ENCODE measurements around the gene SYNPO. TPM values are rescaled to one million over a fixed set of nuclear protein-coding genes. Genes with fewer than 3 reads are reported as not detected.

SYNPO gene
- total RNA-seq, 1 donor from 2014 or later, result 40.2 TPM

DNA sequence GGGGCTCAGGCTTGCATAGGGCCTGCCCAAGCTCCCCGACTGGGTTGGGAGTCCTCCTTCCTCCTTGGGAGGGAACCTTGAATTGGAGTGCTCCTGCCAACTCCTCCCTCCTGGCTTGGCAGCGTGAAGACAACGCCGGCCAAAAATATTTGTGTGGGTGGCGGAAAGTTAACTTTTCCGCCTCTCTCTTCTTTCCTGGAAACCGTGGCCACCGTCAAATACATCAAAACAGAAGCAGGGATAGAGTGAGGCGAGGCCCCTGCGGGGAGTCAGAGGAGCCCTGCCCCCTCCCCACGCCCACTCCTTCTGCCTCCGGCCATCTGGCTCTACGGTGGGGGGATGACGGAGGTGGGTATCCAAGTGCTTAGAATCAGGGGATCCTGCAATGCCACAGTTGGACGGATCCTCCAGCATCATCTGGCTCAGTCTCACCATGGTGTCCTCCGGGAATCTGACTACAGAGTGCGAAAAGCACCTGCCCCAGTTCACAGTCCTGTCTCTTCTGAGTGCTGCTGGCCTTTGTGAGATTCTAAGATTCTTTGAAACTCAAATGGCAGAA lies 25.2 kb upstream of the SYNPO start:
- Mint-ChIP-seq H3K9me3 (ENCODE audit: unreplicated experiment) (no peaks in the 10 kb centered on the region), H3K4me1 (ENCODE audit: low read depth, unreplicated experiment) (peaks cover 12% of the 10 kb centered on the region), H3K27ac (ENCODE audit: unreplicated experiment) (peak overlapping the region; percentile 47), H3K27me3 (ENCODE audit: low read depth, unreplicated experiment) (peaks cover 60% of the 10 kb centered on the region), H3K36me3 (ENCODE audit: low read depth, unreplicated experiment) (no peaks in the 10 kb centered on the region), H3K4me3 (ENCODE audit: unreplicated experiment) (no peak overlapping the region)
- TF ChIP-seq EZH2 (IDR thresholded peaks at IDR 0.05; ENCODE audit: insufficient read depth, low read length) (no peak), CTCF (IDR thresholded peaks at IDR 0.05; ENCODE audit: insufficient read depth, low read depth, low read length) (no peak)
- H3K27ac ChIP-seq (ENCODE audit: low read depth, low read length), result peak overlapping the region; percentile 11
- no peaks in the 10 kb centered on the region for H4K20me1 ChIP-seq (ENCODE audit: insufficient read depth, low read length)
- H3K79me2 ChIP-seq (ENCODE audit: insufficient read depth, low read length), result no peaks in the 10 kb centered on the region
- no peaks in the 10 kb centered on the region for H3K9me3 ChIP-seq (ENCODE audit: insufficient read depth, low read depth, low read length)
- DNase-seq (ENCODE audit: low read depth) (peak; percentile 83), FAIRE-seq (no peak)
- no peaks in the 10 kb centered on the region for H3K36me3 ChIP-seq (ENCODE audit: insufficient read depth, low read length)
- peaks cover 3% of the 10 kb centered on the region for H3K27me3 ChIP-seq (ENCODE audit: insufficient read depth, low read length)
- H2AFZ ChIP-seq (ENCODE audit: low read depth, low read length), result no peak overlapping the region
- H3K4me2 ChIP-seq (ENCODE audit: low read length), result peak overlapping the region; percentile 65
- no peak overlapping the region for H3K4me3 ChIP-seq (ENCODE audit: insufficient read depth, low read depth, low read length)
- peaks cover 38% of the 10 kb centered on the region for H3K4me1 ChIP-seq (ENCODE audit: insufficient read depth, low read length)
- peak overlapping the region; percentile 28 for H3K9ac ChIP-seq (ENCODE audit: low read length)

DNA sequence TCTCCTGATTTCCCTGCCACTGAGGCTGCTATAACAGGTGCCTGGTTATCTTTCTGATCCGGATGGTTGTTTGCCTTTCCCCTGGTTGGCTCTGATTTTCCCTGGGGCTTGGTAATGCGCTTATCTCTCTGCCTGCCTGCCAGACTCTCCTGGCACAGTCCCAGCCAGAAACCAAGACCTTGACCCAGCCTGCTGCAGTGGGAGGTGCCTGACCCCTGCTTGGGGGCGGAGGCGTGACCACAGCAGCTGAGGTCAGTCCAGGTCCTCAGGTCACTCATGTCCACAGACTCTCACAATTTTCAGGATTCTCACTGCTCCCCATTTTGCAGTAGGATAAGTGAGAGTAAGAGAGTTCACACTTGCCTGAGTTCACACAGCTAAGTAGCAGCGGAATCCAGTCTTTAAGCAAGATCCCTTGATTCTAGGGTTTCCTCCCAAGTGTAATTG lies 24.4 kb upstream of the SYNPO start:
- Mint-ChIP-seq H3K27ac (ENCODE audit: unreplicated experiment) (no peak overlapping the region), H3K4me1 (ENCODE audit: low read depth, unreplicated experiment) (peaks cover 12% of the 10 kb centered on the region), H3K4me3 (ENCODE audit: unreplicated experiment) (no peak overlapping the region), H3K36me3 (ENCODE audit: low read depth, unreplicated experiment) (no peaks in the 10 kb centered on the region), H3K27me3 (ENCODE audit: low read depth, unreplicated experiment) (peaks cover 62% of the 10 kb centered on the region), H3K9me3 (ENCODE audit: unreplicated experiment) (no peaks in the 10 kb centered on the region)
- no peak overlapping the region for H3K4me3 ChIP-seq (ENCODE audit: insufficient read depth, low read depth, low read length)
- peak overlapping the region; percentile 11 for H3K27ac ChIP-seq (ENCODE audit: low read depth, low read length)
- H3K27me3 ChIP-seq (ENCODE audit: insufficient read depth, low read length), result peaks cover 2% of the 10 kb centered on the region
- H3K4me1 ChIP-seq (ENCODE audit: insufficient read depth, low read length), result peaks cover 38% of the 10 kb centered on the region
- H3K79me2 ChIP-seq (ENCODE audit: insufficient read depth, low read length), result no peaks in the 10 kb centered on the region
- DNase-seq (ENCODE audit: low read depth) (no peak), FAIRE-seq (no peak)
- no peak overlapping the region for H3K9ac ChIP-seq (ENCODE audit: low read length)
- no peak overlapping the region for H2AFZ ChIP-seq (ENCODE audit: low read depth, low read length)
- TF ChIP-seq EZH2 (IDR thresholded peaks at IDR 0.05; ENCODE audit: insufficient read depth, low read length) (no peak), CTCF (IDR thresholded peaks at IDR 0.05; ENCODE audit: insufficient read depth, low read depth, low read length) (no peak)
- H4K20me1 ChIP-seq (ENCODE audit: insufficient read depth, low read length), result no peaks in the 10 kb centered on the region
- no peaks in the 10 kb centered on the region for H3K36me3 ChIP-seq (ENCODE audit: insufficient read depth, low read length)
- peak overlapping the region; percentile 65 for H3K4me2 ChIP-seq (ENCODE audit: low read length)
- H3K9me3 ChIP-seq (ENCODE audit: insufficient read depth, low read depth, low read length), result no peaks in the 10 kb centered on the region

GRCh38 chr5:150616506-150616905 lies 24.0 kb upstream of the SYNPO start:
- no peaks in the 10 kb centered on the region for H3K79me2 ChIP-seq (ENCODE audit: insufficient read depth, low read length)
- H3K9me3 ChIP-seq (ENCODE audit: insufficient read depth, low read depth, low read length), result no peaks in the 10 kb centered on the region
- TF ChIP-seq CTCF (IDR thresholded peaks at IDR 0.05; ENCODE audit: insufficient read depth, low read depth, low read length), result no peak
- TF ChIP-seq EZH2 (IDR thresholded peaks at IDR 0.05; ENCODE audit: insufficient read depth, low read length), result no peak
- no peaks in the 10 kb centered on the region for H3K36me3 Mint-ChIP-seq (ENCODE audit: low read depth, unreplicated experiment)
- peaks cover 2% of the 10 kb centered on the region for H3K27me3 ChIP-seq (ENCODE audit: insufficient read depth, low read length)
- peaks cover 39% of the 10 kb centered on the region for H3K4me1 ChIP-seq (ENCODE audit: insufficient read depth, low read length)
- H4K20me1 ChIP-seq (ENCODE audit: insufficient read depth, low read length), result no peaks in the 10 kb centered on the region
- no peak for DNase-seq (ENCODE audit: low read depth)
- H3K27ac ChIP-seq (ENCODE audit: low read depth, low read length), result no peak overlapping the region
- peaks cover 57% of the 10 kb centered on the region for H3K27me3 Mint-ChIP-seq (ENCODE audit: low read depth, unreplicated experiment)
- H3K36me3 ChIP-seq (ENCODE audit: insufficient read depth, low read length), result no peaks in the 10 kb centered on the region
- no peak overlapping the region for H2AFZ ChIP-seq (ENCODE audit: low read depth, low read length)
- H3K27ac Mint-ChIP-seq (ENCODE audit: unreplicated experiment), result no peak overlapping the region
- peaks cover 12% of the 10 kb centered on the region for H3K4me1 Mint-ChIP-seq (ENCODE audit: low read depth, unreplicated experiment)
- FAIRE-seq, result no peak
- H3K4me3 ChIP-seq (ENCODE audit: insufficient read depth, low read depth, low read length), result no peak overlapping the region
- no peak overlapping the region for H3K4me2 ChIP-seq (ENCODE audit: low read length)
- H3K9me3 Mint-ChIP-seq (ENCODE audit: unreplicated experiment), result no peaks in the 10 kb centered on the region
- no peak overlapping the region for H3K4me3 Mint-ChIP-seq (ENCODE audit: unreplicated experiment)
- H3K9ac ChIP-seq (ENCODE audit: low read length), result no peak overlapping the region

Data from astrocyte (in vitro differentiated cells and primary cell).